Activated CD8-positive, alpha-beta memory T cell treated with anti-CD3 and anti-CD28 coated beads for 24 hours (primary cell): Measurements from ENCODE around the gene DOCK2.
"Not testable (repeated sequence)": the region's sequence is repeated elsewhere in the genome, so short reads cannot be mapped to it uniquely, and the experiment has no call there.

Source experiments
- DNase-seq: peaks from one replicate; pipeline ENCODE4 v3.0.0-alpha.2; 2020

DOCK2 gene

GRCh38 chr5:169641253-169641652, 4.2 kb downstream of the DOCK2 start:
- DNase-seq, result no peak

DNA sequence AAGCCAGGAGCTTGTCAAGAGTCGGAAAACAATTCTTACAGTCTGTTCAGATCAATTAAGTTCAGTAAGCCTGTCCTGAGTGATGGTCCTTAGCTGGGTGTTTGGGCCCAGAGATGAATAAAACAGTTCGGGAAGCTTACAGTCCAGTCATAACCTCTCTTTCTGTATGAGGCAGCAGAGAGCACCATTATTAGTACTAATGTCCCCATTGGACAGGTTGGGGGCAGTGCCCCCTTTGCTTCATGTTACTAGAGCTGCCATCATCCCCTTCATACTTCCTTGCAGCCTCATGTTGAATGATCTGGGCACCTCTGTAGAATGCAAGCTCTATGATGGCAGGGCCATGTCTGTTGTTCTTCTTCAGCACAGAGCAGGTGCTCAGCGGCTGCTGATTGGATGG, 9.8 kb downstream of the DOCK2 start:
- no peak for DNase-seq

DNA sequence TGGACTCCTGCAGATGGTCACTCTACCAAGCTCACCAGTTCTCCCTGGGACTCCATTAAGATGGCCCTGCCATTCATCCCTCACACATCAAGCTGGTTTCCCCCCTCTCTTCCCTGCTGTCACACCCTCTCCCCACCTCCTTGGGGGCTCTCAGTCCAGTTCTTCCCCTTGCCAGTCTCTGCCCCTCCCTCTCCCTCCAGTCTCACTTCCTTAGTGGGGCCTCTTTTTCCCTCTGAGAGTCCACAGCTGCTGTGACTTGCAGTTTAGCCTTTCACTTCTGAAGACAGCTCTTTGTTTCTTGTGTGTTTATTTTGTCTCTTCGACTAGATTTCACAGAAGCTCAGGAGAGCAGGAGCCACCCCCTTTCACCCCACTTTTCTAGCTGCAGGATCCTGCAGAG, 10.5 kb downstream of the DOCK2 start:
- no peak for DNase-seq

DNA sequence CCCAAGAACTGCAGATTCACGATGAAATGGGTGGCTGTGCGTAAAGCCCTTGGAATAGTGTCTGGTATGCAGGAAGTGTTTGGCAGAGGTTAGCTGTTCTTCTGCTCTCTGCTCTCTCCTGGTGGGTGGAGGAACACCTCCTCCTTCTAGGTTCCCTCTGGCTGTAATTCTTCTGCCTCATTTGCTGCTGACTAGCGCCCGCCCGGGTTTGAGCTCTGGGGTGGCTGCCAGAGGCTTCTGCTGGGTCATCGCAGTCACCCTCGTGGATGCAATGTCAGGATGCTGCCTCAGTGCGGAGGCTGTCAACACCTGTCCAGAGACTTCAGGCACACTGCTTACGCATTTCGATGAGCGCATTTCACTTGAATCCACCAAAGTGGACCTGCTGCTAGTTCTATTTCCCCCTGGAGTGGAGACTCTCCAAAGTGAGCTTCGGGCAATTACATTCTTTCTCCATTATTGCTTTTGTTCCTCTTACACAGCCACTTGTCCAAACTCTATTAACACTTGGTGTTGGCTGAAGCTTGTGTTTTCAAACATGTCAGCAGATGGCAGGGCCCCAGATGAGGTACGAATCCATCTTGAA, 11.7 kb downstream of the DOCK2 start:
- no peak for DNase-seq

- DNase-seq, result no peak
Measured at GRCh38 chr5:169649486-169649885, 12.4 kb downstream of the DOCK2 start.

DNA sequence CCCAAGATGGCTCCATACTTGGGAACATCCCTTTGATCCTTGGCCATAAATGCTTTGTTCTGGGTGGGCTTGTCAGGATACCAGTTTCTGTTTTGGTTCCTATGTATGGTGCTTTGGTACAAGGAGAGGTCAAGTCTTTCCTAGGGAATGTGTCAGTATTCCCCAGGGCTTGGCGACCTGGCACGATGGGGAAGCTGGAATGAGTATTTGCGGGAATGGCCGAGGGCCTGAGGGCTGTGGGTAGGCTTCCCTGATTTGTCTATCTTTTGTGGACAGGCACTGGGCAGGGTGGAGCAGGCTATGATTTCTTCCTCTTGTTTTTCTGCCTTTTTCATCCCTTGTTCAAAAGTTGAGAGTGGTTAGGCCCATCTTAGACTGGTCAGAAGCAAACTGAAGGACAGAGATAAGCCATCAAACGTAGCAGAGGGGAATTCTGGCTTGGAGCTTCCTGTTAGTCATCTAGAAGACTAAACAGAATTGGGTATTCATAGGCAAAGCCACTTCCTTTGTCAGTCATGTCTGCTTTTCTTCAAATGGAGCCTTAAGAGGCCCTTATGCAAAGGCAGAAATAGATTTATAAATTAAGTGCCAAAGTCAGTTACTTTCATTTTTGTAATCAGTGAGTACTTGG, 13.7 kb downstream of the DOCK2 start:
- no peak for DNase-seq

DNA sequence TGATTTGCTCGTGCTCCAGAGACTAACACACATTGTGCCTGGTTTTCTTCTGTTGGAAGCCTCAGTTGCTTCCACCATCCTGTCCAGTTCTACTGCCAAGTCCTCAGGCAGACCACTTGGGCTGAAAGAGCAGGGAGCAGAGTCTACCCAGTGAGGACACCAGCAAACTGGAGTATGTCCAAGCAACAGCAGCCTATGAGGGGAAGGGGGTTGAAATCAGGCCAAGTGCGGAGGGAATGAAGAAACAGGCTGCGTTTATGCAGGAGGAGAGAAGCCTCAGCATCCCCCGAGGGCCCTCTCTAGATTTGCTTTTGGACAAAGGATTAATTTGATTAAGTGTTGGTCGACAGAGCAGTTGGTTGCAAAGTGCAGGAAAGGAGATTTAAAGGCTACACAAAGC, 14.5 kb downstream of the DOCK2 start:
- no peak for DNase-seq

DNA sequence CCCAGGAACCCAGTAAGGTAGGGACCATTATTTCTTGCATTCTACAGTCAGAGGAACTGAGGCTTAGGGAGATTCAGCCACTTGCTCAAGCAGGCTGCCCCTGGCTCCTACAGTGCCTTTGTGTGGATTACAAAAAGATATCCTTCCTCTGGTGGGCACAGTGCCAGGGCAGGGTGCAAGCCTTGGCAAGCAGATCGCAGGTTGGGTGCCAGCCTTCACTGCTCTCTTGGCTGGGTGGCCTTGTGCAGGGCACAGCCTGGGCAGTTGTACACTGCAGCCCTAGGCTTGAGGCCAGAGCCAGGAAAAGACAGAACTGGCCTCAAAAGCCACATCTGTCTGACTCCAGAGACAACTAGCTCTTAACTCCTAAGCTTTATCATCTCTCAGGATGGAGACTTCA, 15.0 kb downstream of the DOCK2 start:
- no peak for DNase-seq

DNA sequence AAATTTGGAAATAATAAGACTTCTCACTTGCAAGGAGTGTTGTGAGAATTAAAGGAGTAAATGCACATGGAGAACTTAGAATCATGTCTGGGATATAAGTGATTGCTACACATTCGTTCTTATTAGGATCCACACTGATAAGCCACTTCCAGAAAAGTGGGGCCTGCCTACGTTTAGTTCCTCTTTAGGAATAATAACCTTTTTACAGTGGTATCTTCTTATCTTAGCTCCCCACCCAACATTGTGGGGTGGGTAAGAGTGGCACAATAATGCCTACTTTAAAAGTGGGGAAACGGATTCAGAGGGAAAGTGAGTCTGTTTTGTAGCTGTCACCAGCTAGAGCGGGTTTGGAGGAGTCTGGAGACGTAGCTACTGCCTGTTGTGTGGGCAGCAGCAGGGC, 16.0 kb downstream of the DOCK2 start:
- no peak for DNase-seq

DNA sequence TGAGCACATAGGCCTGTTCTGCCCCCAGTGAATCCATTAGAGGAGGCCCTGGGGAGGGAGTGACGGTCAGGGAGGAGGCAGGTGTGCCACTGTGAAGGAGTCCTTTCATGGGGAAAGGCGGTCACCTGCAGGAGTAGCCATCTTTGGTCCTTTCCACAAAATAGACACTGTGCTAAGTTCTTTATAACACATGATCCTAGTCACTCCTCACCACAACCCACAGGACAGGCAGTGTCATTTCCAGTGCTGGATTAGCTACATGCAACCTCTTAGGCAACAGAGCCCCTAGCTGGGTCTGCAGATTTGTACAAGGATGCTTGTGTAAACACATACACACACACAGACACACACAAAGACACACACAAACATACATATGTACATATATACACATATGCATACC, 18.3 kb downstream of the DOCK2 start:
- no peak for DNase-seq

GRCh38 chr5:169656125-169656901, 19.2 kb downstream of the DOCK2 start:
- no peak for DNase-seq

DNA sequence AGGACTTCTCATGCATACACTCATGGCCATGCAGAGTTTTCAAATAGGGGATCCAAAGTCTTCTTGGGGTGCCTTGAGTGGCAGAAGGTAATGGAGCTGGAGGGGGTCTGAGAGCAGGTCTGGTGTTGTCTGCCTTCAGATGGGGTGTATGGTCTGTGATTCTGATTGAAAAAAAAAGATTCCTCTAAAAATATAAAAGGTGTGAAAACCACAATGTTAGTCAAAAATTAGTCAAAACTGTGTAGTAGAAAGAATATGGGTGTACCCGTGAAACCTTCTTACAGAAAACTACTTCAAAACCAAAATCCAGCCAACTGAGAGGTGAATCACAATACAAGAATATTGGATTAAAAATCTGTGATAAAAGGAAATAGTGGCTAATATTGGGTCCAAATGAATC, 20.1 kb downstream of the DOCK2 start:
- no peak for DNase-seq

GRCh38 chr5:169662451-169662850, 25.4 kb downstream of the DOCK2 start:
- DNase-seq, result not testable (repeated sequence)

GRCh38 chr5:169663537-169663936, 26.5 kb downstream of the DOCK2 start:
- no peak for DNase-seq

DNA sequence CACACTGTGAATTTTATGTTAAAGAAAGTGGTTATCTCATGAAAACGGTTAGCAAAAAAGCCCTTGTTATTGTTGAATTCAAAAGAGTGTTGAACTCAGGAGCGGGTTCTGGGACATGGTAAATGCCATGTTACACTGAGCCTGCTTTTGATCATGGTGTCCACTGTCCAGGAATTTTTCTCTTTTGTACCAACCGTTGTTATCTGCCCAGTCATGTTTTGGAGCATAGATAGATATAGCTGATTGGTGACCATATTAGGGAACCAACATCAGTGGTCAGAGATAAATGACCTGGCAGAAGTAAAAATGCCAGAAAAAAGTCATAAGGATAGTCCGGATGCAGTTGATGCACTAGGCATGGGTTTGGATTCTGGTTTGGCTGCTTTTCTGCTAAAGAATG, 29.3 kb downstream of the DOCK2 start:
- no peak for DNase-seq

DNA sequence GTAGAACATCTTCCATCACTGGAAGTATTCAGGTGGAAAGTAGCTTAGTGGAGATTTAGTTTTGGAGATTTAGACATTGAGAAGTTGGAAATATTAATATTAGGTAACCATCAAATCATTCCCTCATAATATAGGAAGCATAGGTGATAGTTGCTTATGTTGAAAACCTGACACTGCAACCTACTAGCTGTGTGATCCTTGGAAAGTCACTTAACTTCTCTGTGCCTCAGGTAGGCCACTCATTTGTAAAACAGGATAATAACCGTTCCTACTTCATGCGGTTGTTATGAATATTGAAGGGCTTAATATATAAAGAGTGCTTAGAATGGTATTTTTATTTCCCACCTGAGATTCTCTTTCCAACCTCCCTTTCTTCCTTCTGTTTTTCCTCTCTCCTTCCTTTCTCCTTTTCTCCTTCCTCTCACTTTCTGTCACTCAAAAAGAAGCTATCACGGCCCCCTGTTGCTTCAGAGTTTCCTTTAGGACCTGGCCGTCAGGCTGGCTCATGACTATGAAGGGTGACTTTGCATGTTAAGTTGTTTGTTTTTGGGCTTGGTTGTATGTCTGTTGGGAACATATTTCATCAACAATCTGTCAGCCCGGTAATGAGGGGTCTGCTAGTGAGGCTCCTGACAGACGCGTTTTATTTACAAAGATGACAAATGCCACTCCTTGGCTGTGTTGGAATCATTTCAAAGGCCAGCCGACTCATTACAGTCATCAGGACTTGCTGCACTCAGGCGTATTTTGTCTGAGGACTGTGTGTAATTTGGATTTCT, 31.0 kb downstream of the DOCK2 start:
- DNase-seq, result no peak

DNA sequence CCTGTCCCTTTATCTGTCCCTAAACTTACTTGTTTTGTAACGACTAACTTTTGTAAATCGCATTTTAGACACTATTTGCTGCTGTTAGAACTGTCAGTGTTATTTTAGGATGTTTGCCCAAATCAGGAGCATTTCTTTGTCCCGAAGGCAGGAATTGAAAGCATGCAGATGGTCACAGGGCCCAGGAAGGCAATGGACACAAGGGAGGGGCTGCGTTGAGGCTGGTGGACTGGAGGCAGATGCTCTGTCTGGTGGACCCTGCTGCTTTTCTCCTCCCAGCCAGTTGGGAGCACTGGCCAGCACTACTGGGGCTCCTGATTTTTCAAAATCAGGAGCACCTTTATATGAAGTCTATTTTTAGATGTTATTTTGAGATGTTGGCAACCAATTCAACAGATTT, 31.7 kb downstream of the DOCK2 start:
- no peak for DNase-seq

- no peak for DNase-seq
Measured at GRCh38 chr5:169670769-169671525, 33.9 kb downstream of the DOCK2 start.

DNA sequence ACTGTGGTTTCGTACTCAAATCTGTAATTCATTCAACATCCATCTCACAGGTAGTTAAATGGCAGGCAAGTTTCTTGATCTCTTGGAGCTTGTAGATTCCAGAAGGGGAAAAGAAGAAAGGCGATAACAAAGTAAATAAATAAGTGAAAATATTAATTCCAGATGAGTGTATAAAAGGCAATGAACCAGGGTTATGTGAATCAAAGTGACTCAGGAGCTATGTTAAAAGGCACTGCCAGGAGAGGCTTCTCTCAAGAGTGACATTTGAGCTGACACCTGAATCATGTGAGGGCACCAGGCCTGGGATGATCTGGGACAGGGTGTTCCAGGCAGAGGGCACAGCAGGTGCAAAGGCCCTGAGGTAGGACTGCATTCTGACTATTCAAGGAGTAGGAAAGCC, 45.0 kb downstream of the DOCK2 start:
- DNase-seq, result no peak

- no peak for DNase-seq
Measured at GRCh38 chr5:169686137-169686536, 49.1 kb downstream of the DOCK2 start.

- DNase-seq, result no peak
Measured at GRCh38 chr5:169688106-169688505, 51.0 kb downstream of the DOCK2 start.

GRCh38 chr5:169691471-169691870, 54.4 kb downstream of the DOCK2 start:
- DNase-seq, result no peak

DNA sequence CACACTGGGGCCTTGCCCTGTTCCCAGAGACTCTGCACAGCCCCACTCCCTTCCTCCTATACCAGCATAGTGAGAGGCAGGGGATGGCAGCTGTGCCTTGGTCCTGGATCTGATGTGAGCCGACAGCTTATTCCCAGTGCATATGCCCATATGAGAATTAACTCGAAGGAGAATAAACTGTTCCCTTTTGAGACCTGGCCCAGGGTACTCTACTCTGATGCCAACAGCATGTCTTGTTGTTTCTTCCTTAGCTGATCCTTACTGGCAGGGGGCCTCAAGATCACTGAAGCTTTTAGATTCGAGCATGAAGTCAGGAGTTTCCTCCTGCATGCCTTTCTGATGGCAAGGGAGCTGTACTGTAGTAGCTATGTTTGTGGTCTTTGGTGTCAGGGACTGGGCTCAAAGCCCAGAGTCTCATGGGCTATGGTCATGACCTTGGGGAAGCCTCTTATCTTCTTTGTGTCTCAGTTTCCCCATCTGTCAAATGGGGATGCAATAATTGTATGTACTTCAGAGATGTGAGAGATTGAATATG, 57.1 kb downstream of the DOCK2 start:
- no peak for DNase-seq
